ENCODE results near the gene PPP1R13B.
A peak's percentile ranks its signal among the peaks of the same experiment; 100 is the strongest.

The PPP1R13B gene

GRCh38 chr14:103856105-103856504 is 8.7 kb upstream of the PPP1R13B start:
- Histone ChIP-seq H3K27ac (no peak overlapping the region), H3K9ac (ENCODE audit: insufficient read length) (no peak overlapping the region), H3K4me3 (no peak overlapping the region), H3K9me3 (ENCODE audit: low read depth, low read length) (no peaks in the 10 kb centered on the region), H3K36me3 (ENCODE audit: insufficient read depth, low read length) (no peaks in the 10 kb centered on the region)
- TF ChIP-seq EZH2 (IDR thresholded peaks at IDR 0.05) (no peak), POLR2AphosphoS5 (IDR thresholded peaks at IDR 0.05; ENCODE audit: borderline replicate concordance, low read depth, low read length) (no peak)
- DNase-seq (ENCODE audit: low read depth, low spot score), result no peak

- peak overlapping the region; percentile 12; the same call in 1 of the 2 replicates for H3K27ac ChIP-seq
- no peak overlapping the region for H3K4me3 ChIP-seq
- H3K36me3 ChIP-seq (ENCODE audit: insufficient read depth, low read length), result no peaks in the 10 kb centered on the region
- no peak overlapping the region for H3K9ac ChIP-seq (ENCODE audit: insufficient read length)
- H3K9me3 ChIP-seq (ENCODE audit: low read depth, low read length), result no peaks in the 10 kb centered on the region
- no peak for TF ChIP-seq EZH2 (IDR thresholded peaks at IDR 0.05)
- TF ChIP-seq FOXP2 (optimal IDR thresholded peaks at IDR 0.05; ENCODE audit: control extremely low read depth, extremely low read length, insufficient read depth), result no peak
- no peak for DNase-seq (ENCODE audit: low read depth, low spot score)
Measured at GRCh38 chr14:103855734-103856095, 8.3 kb upstream of the PPP1R13B start.

GRCh38 chr14:103854822-103855733 is 7.7 kb upstream of the PPP1R13B start:
- Histone ChIP-seq H3K4me3 (no peak overlapping the region), H3K9ac (ENCODE audit: insufficient read length) (no peak overlapping the region), H3K9me3 (ENCODE audit: low read depth, low read length) (no peaks in the 10 kb centered on the region), H3K27ac (peak overlapping the region; percentile 12), H3K36me3 (ENCODE audit: insufficient read depth, low read length) (no peaks in the 10 kb centered on the region)
- no peak for TF ChIP-seq EZH2 (IDR thresholded peaks at IDR 0.05)
- TF ChIP-seq FOXP2 (optimal IDR thresholded peaks at IDR 0.05; ENCODE audit: control extremely low read depth, extremely low read length, insufficient read depth), result no peak
- TF ChIP-seq POLR2AphosphoS5 (IDR thresholded peaks at IDR 0.05; ENCODE audit: borderline replicate concordance, low read depth, low read length), result no peak
- DNase-seq (ENCODE audit: low read depth, low spot score), result no peak

- Histone ChIP-seq H3K9me3 (ENCODE audit: low read depth, low read length) (no peaks in the 10 kb centered on the region), H3K27ac (no peak overlapping the region)
Measured at GRCh38 chr14:103854017-103854808, 6.8 kb upstream of the PPP1R13B start.

GRCh38 chr14:103849151-103849886 is 1.9 kb upstream of the PPP1R13B start:
- Histone ChIP-seq H3K9ac (ENCODE audit: insufficient read length) (no peak overlapping the region), H3K4me3 (no peak overlapping the region), H3K9me3 (ENCODE audit: low read depth, low read length) (no peaks in the 10 kb centered on the region), H3K36me3 (ENCODE audit: insufficient read depth, low read length) (no peaks in the 10 kb centered on the region), H3K27ac (no peak overlapping the region)
- TF ChIP-seq EZH2 (IDR thresholded peaks at IDR 0.05) (no peak), FOXP2 (optimal IDR thresholded peaks at IDR 0.05; ENCODE audit: control extremely low read depth, extremely low read length, insufficient read depth) (no peak), POLR2AphosphoS5 (IDR thresholded peaks at IDR 0.05; ENCODE audit: borderline replicate concordance, low read depth, low read length) (no peak)
- DNase-seq (ENCODE audit: low read depth, low spot score), result no peak

More at GRCh38 chr14:103854017-103854808, 6.8 kb upstream of the PPP1R13B start:
- Histone ChIP-seq H3K9ac (ENCODE audit: insufficient read length) (no peak overlapping the region), H3K4me3 (no peak overlapping the region), H3K36me3 (ENCODE audit: insufficient read depth, low read length) (no peaks in the 10 kb centered on the region)
- TF ChIP-seq EZH2 (IDR thresholded peaks at IDR 0.05) (no peak), POLR2AphosphoS5 (IDR thresholded peaks at IDR 0.05; ENCODE audit: borderline replicate concordance, low read depth, low read length) (no peak), FOXP2 (optimal IDR thresholded peaks at IDR 0.05; ENCODE audit: control extremely low read depth, extremely low read length, insufficient read depth) (no peak)
- DNase-seq (ENCODE audit: low read depth, low spot score), result no peak

GRCh38 chr14:103848175-103849077 is 1.1 kb upstream of the PPP1R13B start:
- Histone ChIP-seq H3K9me3 (ENCODE audit: low read depth, low read length) (no peaks in the 10 kb centered on the region), H3K4me3 (peak overlapping the region; percentile 83), H3K9ac (ENCODE audit: insufficient read length) (peak overlapping the region; percentile 72), H3K27ac (no peak overlapping the region), H3K36me3 (ENCODE audit: insufficient read depth, low read length) (no peaks in the 10 kb centered on the region)
- DNase-seq (ENCODE audit: low read depth, low spot score), result no peak
- TF ChIP-seq POLR2AphosphoS5 (IDR thresholded peaks at IDR 0.05; ENCODE audit: borderline replicate concordance, low read depth, low read length), result no peak
- TF ChIP-seq FOXP2 (optimal IDR thresholded peaks at IDR 0.05; ENCODE audit: control extremely low read depth, extremely low read length, insufficient read depth), result no peak
- TF ChIP-seq EZH2 (IDR thresholded peaks at IDR 0.05), result no peak

- no peaks in the 10 kb centered on the region for H3K9me3 ChIP-seq (ENCODE audit: low read depth, low read length)
- peak overlapping the region; percentile 80 for H3K4me3 ChIP-seq
- H3K36me3 ChIP-seq (ENCODE audit: insufficient read depth, low read length), result no peaks in the 10 kb centered on the region
- no peak for DNase-seq (ENCODE audit: low read depth, low spot score)
- peak overlapping the region; percentile 24 for H3K9ac ChIP-seq (ENCODE audit: insufficient read length)
- TF ChIP-seq POLR2AphosphoS5 (IDR thresholded peaks at IDR 0.05; ENCODE audit: borderline replicate concordance, low read depth, low read length) (no peak), EZH2 (IDR thresholded peaks at IDR 0.05) (no peak), FOXP2 (optimal IDR thresholded peaks at IDR 0.05; ENCODE audit: control extremely low read depth, extremely low read length, insufficient read depth) (no peak)
- no peak overlapping the region for H3K27ac ChIP-seq
Measured at GRCh38 chr14:103846543-103847450, 578 bp downstream of the PPP1R13B start.

Measured in SK-N-MC (cell line).